K562 (cell line): ENCODE results near the gene FIBIN. TPM values are rescaled to one million over a fixed set of nuclear protein-coding genes. Genes with fewer than 3 reads are reported as not detected.

Experiments used
- ATAC-seq: fragments of 200-7000 bp; cut with Tn5 transposase; 3 replicates; pipeline ENCODE4 v1.9.1; 2020; ENCODE audit warnings: moderate library complexity
- BruUV-seq: library from RNA; stranded (reverse); fragments of 400-500 nt; replicated peaks from 2 replicates; lab custom pipeline; 2021; lab: Mats Ljungman, UMichigan
- CTCF ChIA-PET: fragments of 300-600 bp; formaldehyde crosslinking; extraction: SDS; loops from one replicate; lab custom pipeline; 2021; ENCODE audit warnings: low intra/inter-chr PET ratio; lab: Yijun Ruan, JAX
- POLR2A ChIA-PET: fragments of 300-600, 350-650 bp; sonication (Branson Sonifier 250); formaldehyde crosslinking; extraction: SDS; loops from one replicate; lab custom pipeline; 2021; ENCODE audit warnings: antibody characterized with exemption, inconsistent platforms; lab: Yijun Ruan, JAX
- DNase-seq, 4 experiments: peaks; one replicate each; pipeline versions ENCODE4 v3.0.0 to v3.0.0-alpha.2; 2011 to 2018; ENCODE audit warnings: low spot score in 3 of 4, mixed read lengths in 3 of 4; ENCODE audit errors: extremely low read depth in 1 of 4
- FAIRE-seq: peaks from 2 replicates; lab custom pipeline; 2011; peaks lifted over from hg19 to GRCh38; lab: Jason Lieb, UNC
- H2AFZ ChIP-seq: 2 replicates; pipeline ENCODE4 v1.6.0; 2011; ENCODE audit warnings: low read depth, low read length, control low read depth, inconsistent platforms
- H3K27ac ChIP-seq: fragments of 200-600 bp; 3 replicates; pipeline ENCODE4 v1.8.0; 2011; ENCODE audit warnings: low read depth, mild to moderate bottlenecking, control low read depth, inconsistent platforms, low read length, moderate library complexity, mixed read lengths; ENCODE audit errors: extremely low read depth
- H3K27me3 ChIP-seq, 2 experiments: fragments of 300-600 bp in 1 of 2; 2 replicates in 1 of 2; 3 replicates in 1 of 2; pipeline versions ENCODE4 v1.6.0 to v1.8.0; 2011; ENCODE audit warnings: inconsistent platforms in 2 of 2, low read length in 2 of 2, mild to moderate bottlenecking in 1 of 2, mixed read lengths in 1 of 2, moderate library complexity in 1 of 2; ENCODE audit not compliant: control insufficient read depth in 2 of 2, insufficient read depth in 2 of 2
- H3K36me3 ChIP-seq: fragments of 300-600 bp; 3 replicates; pipeline ENCODE4 v1.8.0; 2011; ENCODE audit warnings: mild to moderate bottlenecking, low read length, inconsistent platforms; ENCODE audit not compliant: control insufficient read depth, insufficient read depth
- H3K4me1 ChIP-seq, 2 experiments: fragments of 200-600 bp in 1 of 2; replicated peaks in 1 of 2; 2 replicates in 1 of 2; 3 replicates in 1 of 2; pipeline versions ENCODE4 v1.5.1 to v1.8.0; 2011; ENCODE audit warnings: inconsistent platforms in 2 of 2, low read length in 2 of 2, mild to moderate bottlenecking in 1 of 2, mixed read lengths in 1 of 2, moderate library complexity in 1 of 2; ENCODE audit not compliant: control insufficient read depth in 2 of 2, insufficient read depth in 2 of 2
- H3K4me2 ChIP-seq: 2 replicates; pipeline ENCODE4 v1.6.1; 2011; ENCODE audit warnings: low read length, control low read depth, inconsistent platforms, mixed read lengths; ENCODE audit not compliant: insufficient read depth
- H3K4me3 ChIP-seq: fragments of 200-600 bp; sonication (generic), shearing (Covaris generic); 2 replicates; pipeline ENCODE4 v1.5.1; 2016; ENCODE audit warnings: control low read depth, inconsistent platforms
- H3K79me2 ChIP-seq: fragments of 200-600 bp; 3 replicates; pipeline ENCODE4 v1.8.0; 2011; ENCODE audit warnings: low read length, inconsistent platforms; ENCODE audit not compliant: control insufficient read depth, insufficient read depth
- H3K9ac ChIP-seq, 2 experiments: 2 replicates each; pipeline versions ENCODE4 v1.6.0 to v1.6.1; 2011; ENCODE audit warnings: low read depth in 2 of 2, low read length in 2 of 2, control low read depth in 1 of 2, inconsistent platforms in 1 of 2, mild to moderate bottlenecking in 1 of 2, mixed read lengths in 1 of 2; ENCODE audit not compliant: insufficient read depth in 1 of 2
- H3K9me1 ChIP-seq: one replicate; pipeline ENCODE4 v1.6.0; 2011; ENCODE audit warnings: inconsistent platforms, mild to moderate bottlenecking, low read length, moderate library complexity; ENCODE audit not compliant: control insufficient read depth, insufficient read depth
- H3K9me3 ChIP-seq: replicated peaks from 2 replicates; pipeline ENCODE4 v1.5.1; 2011; ENCODE audit warnings: low read depth, low read length, inconsistent platforms; ENCODE audit not compliant: control insufficient read depth, insufficient read depth
- H4K20me1 ChIP-seq: replicated peaks from 2 replicates; pipeline ENCODE4 v1.6.1; 2011; ENCODE audit warnings: low read length, inconsistent platforms, mixed read lengths; ENCODE audit not compliant: control insufficient read depth, insufficient read depth
- EGR1 ChIP-seq: fragments of 450-650 bp; conservative IDR thresholded peaks from 2 replicates; pipeline ENCODE4 v1.6.1; 2017; ENCODE audit warnings: mild to moderate bottlenecking
- HDAC3 ChIP-seq: fragments of 450-650 bp; IDR thresholded peaks from 2 replicates; pipeline ENCODE4 v1.6.1; 2018; ENCODE audit warnings: borderline replicate concordance, mild to moderate bottlenecking, moderate library complexity; ENCODE audit not compliant: partially characterized antibody
- KLF16 ChIP-seq: IDR thresholded peaks from 2 replicates; pipeline ENCODE4 v1.6.1; 2016; ENCODE audit warnings: antibody characterized with exemption
- RNF2 ChIP-seq: sonication (generic); IDR thresholded peaks from 2 replicates; pipeline ENCODE4 v1.6.1; 2016
- SAFB ChIP-seq: fragments of 200-400 bp; formaldehyde crosslinking; IDR thresholded peaks from 2 replicates; pipeline ENCODE4 v1.6.1; 2017; ENCODE audit warnings: low read depth, low read length, borderline replicate concordance
- SMC3 ChIP-seq: conservative IDR thresholded peaks from 2 replicates; pipeline ENCODE4 v1.6.1; 2011; ENCODE audit warnings: low read depth, low read length, improper control_type of control experiment; ENCODE audit not compliant: insufficient read depth
- ZNF174 ChIP-seq: fragments of 250-450 bp; sonication (Bioruptor Pico); IDR thresholded peaks from 2 replicates; pipeline ENCODE4 v1.4.0; 2020; ENCODE audit warnings: mild to moderate bottlenecking
- ZNF184 ChIP-seq: sonication (generic); formaldehyde crosslinking; IDR thresholded peaks from 2 replicates; pipeline ENCODE4 v1.5.0; 2020; ENCODE audit warnings: missing genetic modification reagents
- ZNF263 ChIP-seq: sonication (generic); formaldehyde crosslinking; IDR thresholded peaks from 2 replicates; pipeline ENCODE4 v1.8.0; 2022; ENCODE audit warnings: mild to moderate bottlenecking, missing genetic modification reagents, borderline replicate concordance
- WGBS: fragments of 100-300 bp; shearing (Covaris generic); methylation state at CpG from one replicate; pipeline ENCODE4 v1.1.6; 2016; ENCODE audit warnings: low coverage, mixed read lengths; ENCODE audit not compliant: insufficient coverage; ENCODE audit errors: missing lambda C conversion rate; 5-methylcytosine and 5-hydroxymethylcytosine counted together
- in situ Hi-C: fragments of 300-500 bp; cut with MboI; formaldehyde crosslinking; loops from 4 replicates; pipeline ENCODE4 v1.15.0; 2018; ENCODE audit warnings: inconsistent platforms, mixed read lengths
- intact Hi-C: fragments of 100-400 bp; cut with micrococcal nuclease; formaldehyde crosslinking; loops from 2 replicates; pipeline ENCODE4 v1.14.2; 2022
- polyA plus RNA-seq, 8 experiments: library from polyadenylated mRNA; depleted of rRNA in 4 of 8; stranded (reverse) in 5 of 8; unstranded in 3 of 8; fragments of >200 nt; fragmentation: Nextera tagmentation in 2 of 8; fragmentation: Illumina TruSeq in 1 of 8; extraction: Ambion mirVana in 2 of 8; extraction: Trizol in 1 of 8; gene quantifications; 2 replicates each; pipeline versions ENCODE4 v1.2.1 to v1.2.3, GENCODE V29; 2011 to 2014; ENCODE audit warnings: inconsistent platforms in 1 of 8, missing spikeins in 1 of 8
- total RNA-seq, 7 experiments: library from RNA; depleted of rRNA in 6 of 7; stranded (reverse); fragments of >200 nt in 6 of 7; fragmentation: Illumina TruSeq in 2 of 7; extraction: Trizol in 2 of 7; gene quantifications; 2 replicates each; pipeline versions ENCODE4 v1.2.1 to v1.2.3, GENCODE V29; 2011 to 2021; ENCODE audit warnings: low replicate concordance in 1 of 7
- TF ChIP-seq, protein P1 (sequence below): sonication (generic); formaldehyde crosslinking; IDR thresholded peaks from 2 replicates; pipeline ENCODE4 v1.5.0; 2020; ENCODE audit warnings: missing genetic modification reagents

Gene FIBIN
- total and polyA plus RNA-seq, 9 of the 15 experiments (the other 6 are each of a cell fraction or from before 2014, with no cell fraction given), result not detected

DNA sequence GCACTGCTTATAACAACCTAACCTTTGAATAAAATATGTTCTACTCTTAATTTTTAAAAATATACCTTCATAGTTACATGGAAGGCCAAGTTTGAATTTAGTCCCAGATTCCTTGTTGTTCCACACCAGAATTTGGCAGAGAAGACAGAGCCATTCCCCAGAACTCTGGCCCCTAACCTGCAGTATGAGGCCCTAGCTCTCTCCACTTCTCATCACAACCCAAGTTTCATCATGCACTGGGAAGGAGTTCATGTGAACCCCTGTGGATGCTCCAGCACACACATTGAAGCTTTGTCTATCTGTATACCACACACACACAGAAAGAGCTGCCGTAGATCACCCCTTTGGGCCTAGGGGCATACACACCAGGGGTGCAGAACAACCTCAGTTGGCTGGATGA lies 36.1 kb downstream of the FIBIN start:
- H3K36me3 ChIP-seq, result no peaks in the 10 kb centered on the region
- TF ChIP-seq ZNF263 (no peak), KLF16 (no peak), ZNF174 (CRISPR knock-in tag) (no peak), RNF2 (no peak), SMC3 (no peak), HDAC3 (no peak), ZNF184 (CRISPR knock-in tag) (no peak), SAFB (no peak), EGR1 (no peak)
- TF ChIP-seq, protein P1, sequence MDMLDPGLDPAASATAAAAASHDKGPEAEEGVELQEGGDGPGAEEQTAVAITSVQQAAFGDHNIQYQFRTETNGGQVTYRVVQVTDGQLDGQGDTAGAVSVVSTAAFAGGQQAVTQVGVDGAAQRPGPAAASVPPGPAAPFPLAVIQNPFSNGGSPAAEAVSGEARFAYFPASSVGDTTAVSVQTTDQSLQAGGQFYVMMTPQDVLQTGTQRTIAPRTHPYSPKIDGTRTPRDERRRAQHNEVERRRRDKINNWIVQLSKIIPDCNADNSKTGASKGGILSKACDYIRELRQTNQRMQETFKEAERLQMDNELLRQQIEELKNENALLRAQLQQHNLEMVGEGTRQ (CRISPR knock-in tag), result no peak
- in situ Hi-C loops, result no loop called here
- ChIA-PET CTCF (no interaction called here), POLR2A (interaction anchor here (0.6 kb wide), 1 partner anchor 1494 kb away, joined by 3 read pairs; no protein-coding TSS in a partner anchor)
- no TSS peak for BruUV-seq
- H3K4me1 ChIP-seq, result no peaks in the 10 kb centered on the region
- no peaks in the 10 kb centered on the region for H3K9me3 ChIP-seq
- intact Hi-C loops, result no loop called here
- no peak overlapping the region for H3K4me2 ChIP-seq
- 0% methylated on average over 1 of the region's 1 CpG for WGBS
- no peak for ATAC-seq
- no peak overlapping the region for H3K9ac ChIP-seq
- H3K27ac ChIP-seq, result no peak overlapping the region
- no peaks in the 10 kb centered on the region for H3K79me2 ChIP-seq
- no peak for DNase-seq
- no peaks in the 10 kb centered on the region for H4K20me1 ChIP-seq
- no peak overlapping the region for H3K4me3 ChIP-seq
- no peaks in the 10 kb centered on the region for H3K9me1 ChIP-seq
- no peaks in the 10 kb centered on the region for H3K27me3 ChIP-seq
- H2AFZ ChIP-seq, result no peak overlapping the region
- FAIRE-seq, result no peak
